ENCODE results near the gene PRM1. TPM values are rescaled to one million over a fixed set of nuclear protein-coding genes. Genes with fewer than 3 reads are reported as not detected.
A peak's percentile ranks its signal among the peaks of the same experiment; 100 is the strongest.

PRM1 gene
- total and polyA plus RNA-seq, 2 of the 8 experiments (the other 6 are each of a cell fraction or from before 2014, with no cell fraction given): 0.54 to 0.82 TPM

- Histone ChIP-seq H2AFZ (ENCODE audit: low read length) (no peak overlapping the region), H2AK5ac (ENCODE audit: low read depth, low read length) (no peak overlapping the region), H4K8ac (ENCODE audit: extremely low read depth, insufficient read depth, low read length) (no peak overlapping the region), H3K14ac (ENCODE audit: insufficient read length) (no peak overlapping the region), H3K23me2 (ENCODE audit: low read depth, low read length) (no peaks in the 10 kb centered on the region), H2BK20ac (ENCODE audit: low read length) (no peak overlapping the region), H4K91ac (replicated peaks; ENCODE audit: insufficient read length, low read length) (no peak overlapping the region), H3K9ac (replicated peaks in 1 of 4; ENCODE audit: extremely low read depth in 1 of 4, low read depth in 3 of 4, low read length in 3 of 4) (no peak overlapping the region), H3K9me3 (ENCODE audit: insufficient read depth in 2 of 2, low read depth in 1 of 2, low read length in 1 of 2) (no peaks in the 10 kb centered on the region), H3K4me3 (ENCODE audit: extremely low read depth in 1 of 4, insufficient read depth in 2 of 4, low read depth in 3 of 4, low read length in 4 of 4) (no peak overlapping the region), H2BK12ac (ENCODE audit: low read depth, low read length) (no peak overlapping the region), H3K4ac (replicated peaks; ENCODE audit: insufficient read length, low read depth, low read length) (no peak overlapping the region), H3K23ac (ENCODE audit: insufficient read length) (no peak overlapping the region), H2BK15ac (ENCODE audit: low read length) (peak overlapping the region; percentile 72; the same call in 1 of the 2 replicates), H4K20me1 (replicated peaks in 1 of 2; ENCODE audit: control insufficient read depth in 1 of 2, insufficient read depth in 2 of 2, low read length in 2 of 2) (no peaks in the 10 kb centered on the region), H3K56ac (replicated peaks; ENCODE audit: insufficient read length, low read depth, low read length) (no peak overlapping the region), H3K27me3 (replicated peaks in 1 of 4; ENCODE audit: control insufficient read depth in 3 of 4, extremely low read depth in 1 of 4, insufficient read depth in 3 of 4, low read length in 3 of 4) (no peaks in the 10 kb centered on the region), H2BK120ac (replicated peaks; ENCODE audit: low read depth, low read length) (no peak overlapping the region), H3K79me1 (ENCODE audit: low read depth, low read length) (no peaks in the 10 kb centered on the region), H2BK5ac (ENCODE audit: low read depth, low read length) (no peak overlapping the region), H3K27ac (ENCODE audit: low read depth, low read length) (no peak overlapping the region), H3K79me2 (ENCODE audit: control insufficient read depth in 1 of 2, insufficient read depth in 2 of 2, low read length in 2 of 2) (no peaks in the 10 kb centered on the region), H3K36me3 (ENCODE audit: control insufficient read depth in 2 of 4, insufficient read depth in 4 of 4, low read length in 3 of 4) (no peaks in the 10 kb centered on the region), H3K4me2 (ENCODE audit: insufficient read depth in 1 of 2, low read depth in 2 of 2, low read length in 2 of 2) (no peak overlapping the region), H3K18ac (ENCODE audit: extremely low read depth, low read length) (no peak overlapping the region), H4K5ac (ENCODE audit: insufficient read length, low read depth, low read length) (no peak overlapping the region), H3K4me1 (replicated peaks in 1 of 4; ENCODE audit: control insufficient read depth in 3 of 4, insufficient read depth in 4 of 4, low read length in 3 of 4) (peaks cover 0 to 5% (median 2%) of the 10 kb centered on the region in 4 experiments; a peak in 2 of 7 replicates)
- no peak for TF ChIP-seq MAX (IDR thresholded peaks at IDR 0.05)
- no peak for TF ChIP-seq USF2 (IDR thresholded peaks at IDR 0.05; ENCODE audit: low read length)
- ChIA-PET CTCF (ENCODE audit: partially characterized antibody) (interaction anchor here (0.7 to 1.6 kb wide), 2 partner anchors 17 to 24 kb away, joined by 3 to 5 read pairs; no protein-coding TSS in a partner anchor), POLR2A (ENCODE audit: partially characterized antibody) (no interaction called here)
- FAIRE-seq (no peak), DNase-seq (ENCODE audit: low read depth in 1 of 2, low spot score in 2 of 2) (no peak)
- WGBS, 2 experiments (ENCODE audit: extremely low coverage in 1 of 2, insufficient coverage in 1 of 2, insufficient read length in 1 of 2, insufficient replicate concordance in 2 of 2, low coverage in 1 of 2, low lambda C conversion rate in 2 of 2, missing lambda C conversion rate in 1 of 2): 89% methylated on average over 12 of the region's 12 CpGs; no CpG with 5 or more reads in 1 of the 2 experiments
These were observed 3.4 kb downstream of the PRM1 start for GRCh38 chr16:11277607-11278337.

Data from H1 (cell line).